Neural progenitor cell (in vitro differentiated cells): ENCODE data around the gene GUCA1A.

Experiments used
- CTCF ChIP-seq: fragments of 200-600 bp; sonication (generic); IDR thresholded peaks from 2 replicates; pipeline ENCODE4 v1.5.1; 2017; ENCODE audit warnings: antibody characterized with exemption, mild to moderate bottlenecking
- EZH2phosphoT487 ChIP-seq: fragments of 200-600 bp; sonication (generic); IDR thresholded peaks from 2 replicates; pipeline ENCODE4 v1.6.1; 2017; ENCODE audit warnings: antibody characterized with exemption

GRCh38 chr6:42195415-42195814 lies 22.3 kb downstream of the GUCA1A start:
- TF ChIP-seq CTCF: no peak
- no peak for TF ChIP-seq EZH2phosphoT487
